Transverse colon (tissue), 4 donors: ENCODE measurements around the gene GARNL3.

Source experiments
- POLR2A ChIP-seq: fragments of 450-650 bp; IDR thresholded peaks from one replicate; pipeline ENCODE4 v1.6.1; 2016; ENCODE audit warnings: antibody characterized with exemption, mild to moderate bottlenecking, moderate library complexity
- POLR2AphosphoS5 ChIP-seq, 3 donors: sonication (generic); formaldehyde crosslinking; IDR thresholded peaks; one replicate each; pipeline ENCODE4 v1.6.1; 2016; ENCODE audit warnings: antibody characterized with exemption in 3 of 3
- TF ChIP-seq, protein P1 (sequence below), 5 experiments: fragments of 200-600 bp in 3 of 5; fragments of 450-650 bp in 2 of 5; sonication (generic) in 3 of 5; IDR thresholded peaks; 1 replicate in 2 of 5; 2 replicates in 3 of 5; pipeline ENCODE4 v1.5.1; 2016 to 2017; ENCODE audit warnings: antibody characterized with exemption in 5 of 5, inconsistent platforms in 3 of 5, mild to moderate bottlenecking in 2 of 5, moderate library complexity in 1 of 5

DNA sequence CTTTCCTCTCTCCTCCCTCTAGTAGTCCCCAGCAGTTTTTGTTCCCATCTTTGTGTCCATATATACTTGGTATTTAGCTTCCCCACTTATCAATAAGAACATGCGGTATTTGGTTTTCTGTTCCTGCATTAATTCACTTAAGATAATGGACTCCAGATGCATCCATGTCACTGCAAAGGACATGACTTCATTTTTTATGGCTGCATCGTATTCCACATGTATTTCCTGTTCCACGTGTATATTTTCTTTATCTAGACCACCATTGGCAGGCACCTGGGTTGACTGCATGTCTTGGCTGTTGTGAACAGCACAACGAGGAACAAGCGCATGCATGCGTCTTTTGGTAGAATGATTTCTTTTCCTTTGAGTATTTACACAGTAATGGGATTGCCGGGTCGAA lies 165.8 kb downstream of the GARNL3 start:
- TF ChIP-seq, protein P1, sequence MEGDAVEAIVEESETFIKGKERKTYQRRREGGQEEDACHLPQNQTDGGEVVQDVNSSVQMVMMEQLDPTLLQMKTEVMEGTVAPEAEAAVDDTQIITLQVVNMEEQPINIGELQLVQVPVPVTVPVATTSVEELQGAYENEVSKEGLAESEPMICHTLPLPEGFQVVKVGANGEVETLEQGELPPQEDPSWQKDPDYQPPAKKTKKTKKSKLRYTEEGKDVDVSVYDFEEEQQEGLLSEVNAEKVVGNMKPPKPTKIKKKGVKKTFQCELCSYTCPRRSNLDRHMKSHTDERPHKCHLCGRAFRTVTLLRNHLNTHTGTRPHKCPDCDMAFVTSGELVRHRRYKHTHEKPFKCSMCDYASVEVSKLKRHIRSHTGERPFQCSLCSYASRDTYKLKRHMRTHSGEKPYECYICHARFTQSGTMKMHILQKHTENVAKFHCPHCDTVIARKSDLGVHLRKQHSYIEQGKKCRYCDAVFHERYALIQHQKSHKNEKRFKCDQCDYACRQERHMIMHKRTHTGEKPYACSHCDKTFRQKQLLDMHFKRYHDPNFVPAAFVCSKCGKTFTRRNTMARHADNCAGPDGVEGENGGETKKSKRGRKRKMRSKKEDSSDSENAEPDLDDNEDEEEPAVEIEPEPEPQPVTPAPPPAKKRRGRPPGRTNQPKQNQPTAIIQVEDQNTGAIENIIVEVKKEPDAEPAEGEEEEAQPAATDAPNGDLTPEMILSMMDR (IDR thresholded peaks at IDR 0.05), result no peak
- TF ChIP-seq POLR2AphosphoS5 (IDR thresholded peaks at IDR 0.05) (no peak), POLR2A (no peak)
